Keratinocyte (primary cell): ENCODE measurements around the gene ANKRD10. TPM values are rescaled to one million over a fixed set of nuclear protein-coding genes. Genes with fewer than 3 reads are reported as not detected.
"Not testable (repeated sequence)": the region's sequence is repeated elsewhere in the genome, so short reads cannot be mapped to it uniquely, and the experiment has no call there.

Experiments used
- DNase-seq: peaks from one replicate; pipeline ENCODE4 v3.0.0-alpha.2; 2011; ENCODE audit warnings: low read depth, missing footprints, low spot score
- FAIRE-seq: peaks from 2 replicates; lab custom pipeline; 2011; peaks lifted over from hg19 to GRCh38; lab: Jason Lieb, UNC
- H2AFZ ChIP-seq: 2 replicates; pipeline ENCODE4 v1.6.0; 2012; ENCODE audit warnings: low read length, control low read depth, inconsistent platforms; ENCODE audit not compliant: control insufficient read depth
- H3K27ac ChIP-seq: 2 replicates; pipeline ENCODE4 v1.5.1; 2011; ENCODE audit warnings: low read length; ENCODE audit not compliant: control insufficient read depth, insufficient read depth
- H3K27me3 ChIP-seq: 3 replicates; pipeline ENCODE4 v1.6.0; 2011; ENCODE audit warnings: low read length; ENCODE audit not compliant: control insufficient read depth, insufficient read depth; ENCODE audit errors: extremely low read depth
- H3K36me3 ChIP-seq, 2 experiments: 2 replicates in 1 of 2; 3 replicates in 1 of 2; pipeline ENCODE4 v1.5.1; 2011; ENCODE audit warnings: low read length in 2 of 2, mild to moderate bottlenecking in 1 of 2; ENCODE audit not compliant: control insufficient read depth in 2 of 2, insufficient read depth in 2 of 2; ENCODE audit errors: extremely low read depth in 1 of 2
- H3K4me1 ChIP-seq: 3 replicates; pipeline ENCODE4 v1.5.1; 2011; ENCODE audit warnings: low read length; ENCODE audit not compliant: control insufficient read depth, insufficient read depth; ENCODE audit errors: extremely low read depth
- H3K4me2 ChIP-seq: 3 replicates; pipeline ENCODE4 v1.6.0; 2011; ENCODE audit warnings: low read depth, low read length; ENCODE audit not compliant: control insufficient read depth, insufficient read depth; ENCODE audit errors: extremely low read depth
- H3K4me3 ChIP-seq, 3 experiments: fragments of 200-600 bp in 1 of 3; sonication (generic) in 1 of 3; 2 replicates in 2 of 3; 3 replicates in 1 of 3; pipeline ENCODE4 v1.5.1; 2011 to 2016; ENCODE audit warnings: low read length in 3 of 3, mild to moderate bottlenecking in 3 of 3, control low read depth in 2 of 3, inconsistent platforms in 1 of 3, low read depth in 1 of 3, mixed read lengths in 1 of 3, mixed run types in 1 of 3, moderate library complexity in 1 of 3; ENCODE audit not compliant: control insufficient read depth in 2 of 3, insufficient read depth in 2 of 3; ENCODE audit errors: extremely low read depth in 1 of 3
- H3K79me2 ChIP-seq: 2 replicates; pipeline ENCODE4 v1.6.0; 2012; ENCODE audit warnings: low read length; ENCODE audit not compliant: control insufficient read depth, insufficient read depth
- H3K9ac ChIP-seq: 3 replicates; pipeline ENCODE4 v1.6.0; 2011; ENCODE audit warnings: low read length; ENCODE audit not compliant: control insufficient read depth, insufficient read depth; ENCODE audit errors: extremely low read depth
- H3K9me1 ChIP-seq: 3 replicates; pipeline ENCODE4 v1.6.0; 2011; ENCODE audit warnings: low read length; ENCODE audit not compliant: control insufficient read depth, insufficient read depth; ENCODE audit errors: extremely low read depth
- H3K9me3 ChIP-seq: 2 replicates; pipeline ENCODE4 v1.5.1; 2012; ENCODE audit warnings: low read depth, low read length; ENCODE audit not compliant: control insufficient read depth
- H4K20me1 ChIP-seq: 3 replicates; pipeline ENCODE4 v1.6.0; 2011; ENCODE audit warnings: low read length; ENCODE audit not compliant: control insufficient read depth, insufficient read depth; ENCODE audit errors: extremely low read depth
- EZH2 ChIP-seq: IDR thresholded peaks from one replicate; pipeline ENCODE4 v1.6.1; 2012; ENCODE audit warnings: inconsistent platforms, mild to moderate bottlenecking, low read length, moderate library complexity
- dilution Hi-C: fragments of 300-500 bp; cut with MboI; formaldehyde crosslinking; loops from one replicate; pipeline ENCODE4 v1.7.0; 2020; ENCODE audit warnings: low sequenced_read_pairs; ENCODE audit not compliant: extremely low pct_ligation_motif_present
- polyA plus RNA-seq, 5 experiments: library from polyadenylated mRNA; depleted of rRNA in 3 of 5; stranded (reverse) in 3 of 5; stranded (forward) in 1 of 5; unstranded in 1 of 5; fragments of >200 nt; gene quantifications; 1 replicate in 1 of 5; 2 replicates in 3 of 5; 3 replicates in 1 of 5; pipeline versions ENCODE4 v1.2.1 to v1.2.3, GENCODE V29; 2011 to 2012; ENCODE audit warnings: missing spikeins in 2 of 5, low read depth in 1 of 5, low replicate concordance in 1 of 5
- TF ChIP-seq, protein P1 (sequence below), 3 experiments: IDR thresholded peaks in 1 of 3; conservative IDR thresholded peaks in 1 of 3; optimal IDR thresholded peaks in 1 of 3; 2 replicates in 2 of 3; 3 replicates in 1 of 3; pipeline versions ENCODE3 to v1.5.1; 2011; ENCODE audit warnings: low read length in 3 of 3, mild to moderate bottlenecking in 3 of 3, moderate library complexity in 2 of 3, control low read depth in 1 of 3, inconsistent platforms in 1 of 3; ENCODE audit not compliant: insufficient read depth in 2 of 3; ENCODE audit errors: extremely low read depth in 1 of 3

The ANKRD10 gene
- polyA plus RNA-seq, 1 donor (not counting 4 experiments of a cell fraction or from before 2014, with no cell fraction given) = 58.1 TPM

DNA sequence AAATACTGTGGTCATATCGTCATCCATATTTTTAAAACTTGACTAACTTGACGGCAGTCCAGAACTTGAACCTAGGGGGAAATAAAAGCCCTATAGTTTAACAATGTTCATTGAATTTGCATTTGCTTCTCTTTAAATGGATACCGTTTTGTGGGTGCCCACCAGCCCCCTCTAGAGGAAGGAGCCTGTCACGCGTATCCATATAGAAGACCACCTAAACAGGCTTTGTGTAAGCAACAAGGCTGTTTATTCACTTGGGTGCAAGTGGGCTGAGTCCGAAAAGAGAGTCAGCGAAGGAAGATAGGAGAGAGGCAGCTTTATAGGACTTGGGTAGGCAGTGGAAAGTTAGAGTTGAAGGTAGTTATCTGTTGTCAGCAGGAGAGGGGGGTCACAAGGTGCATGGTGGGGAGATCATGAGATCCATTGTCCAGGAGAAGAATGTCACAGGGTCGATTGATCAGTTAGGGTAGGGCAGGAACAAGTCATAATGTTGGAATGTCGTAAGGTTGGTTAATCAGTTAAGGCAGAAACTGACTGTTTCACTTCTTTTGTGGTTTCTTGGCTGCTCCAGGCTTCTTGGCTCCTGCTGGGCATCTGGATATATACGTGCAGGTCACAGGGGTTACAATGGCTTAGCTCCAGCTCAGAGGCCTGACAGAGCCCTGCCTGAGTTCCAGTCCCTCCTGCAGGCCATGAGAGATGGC, 42.5 kb upstream of the ANKRD10 start:
- no peak overlapping the region for H3K4me3 ChIP-seq
- H4K20me1 ChIP-seq = no peaks in the 10 kb centered on the region
- no peaks in the 10 kb centered on the region for H3K79me2 ChIP-seq
- H3K36me3 ChIP-seq = no peaks in the 10 kb centered on the region
- H3K9ac ChIP-seq = no peak overlapping the region
- TF ChIP-seq EZH2 = no peak
- TF ChIP-seq, protein P1, sequence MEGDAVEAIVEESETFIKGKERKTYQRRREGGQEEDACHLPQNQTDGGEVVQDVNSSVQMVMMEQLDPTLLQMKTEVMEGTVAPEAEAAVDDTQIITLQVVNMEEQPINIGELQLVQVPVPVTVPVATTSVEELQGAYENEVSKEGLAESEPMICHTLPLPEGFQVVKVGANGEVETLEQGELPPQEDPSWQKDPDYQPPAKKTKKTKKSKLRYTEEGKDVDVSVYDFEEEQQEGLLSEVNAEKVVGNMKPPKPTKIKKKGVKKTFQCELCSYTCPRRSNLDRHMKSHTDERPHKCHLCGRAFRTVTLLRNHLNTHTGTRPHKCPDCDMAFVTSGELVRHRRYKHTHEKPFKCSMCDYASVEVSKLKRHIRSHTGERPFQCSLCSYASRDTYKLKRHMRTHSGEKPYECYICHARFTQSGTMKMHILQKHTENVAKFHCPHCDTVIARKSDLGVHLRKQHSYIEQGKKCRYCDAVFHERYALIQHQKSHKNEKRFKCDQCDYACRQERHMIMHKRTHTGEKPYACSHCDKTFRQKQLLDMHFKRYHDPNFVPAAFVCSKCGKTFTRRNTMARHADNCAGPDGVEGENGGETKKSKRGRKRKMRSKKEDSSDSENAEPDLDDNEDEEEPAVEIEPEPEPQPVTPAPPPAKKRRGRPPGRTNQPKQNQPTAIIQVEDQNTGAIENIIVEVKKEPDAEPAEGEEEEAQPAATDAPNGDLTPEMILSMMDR (optimal IDR thresholded peaks at IDR 0.05 in 1 of 3, IDR thresholded peaks at IDR 0.05 in 1 of 3, conservative IDR thresholded peaks at IDR 0.05 in 1 of 3; ENCODE audit: extremely low read depth in 1 of 3, insufficient read depth in 2 of 3, low read length in 3 of 3) = no peak
- H3K4me1 ChIP-seq = peaks cover 9% of the 10 kb centered on the region
- no peak overlapping the region for H2AFZ ChIP-seq
- H3K27me3 ChIP-seq = no peaks in the 10 kb centered on the region
- FAIRE-seq (peak; percentile 13), DNase-seq (no peak)
- H3K4me2 ChIP-seq = no peak overlapping the region
- H3K9me3 ChIP-seq = peaks cover 4% of the 10 kb centered on the region
- no peak overlapping the region for H3K27ac ChIP-seq
- H3K9me1 ChIP-seq = no peaks in the 10 kb centered on the region
- dilution Hi-C loops = no loop called here

DNA sequence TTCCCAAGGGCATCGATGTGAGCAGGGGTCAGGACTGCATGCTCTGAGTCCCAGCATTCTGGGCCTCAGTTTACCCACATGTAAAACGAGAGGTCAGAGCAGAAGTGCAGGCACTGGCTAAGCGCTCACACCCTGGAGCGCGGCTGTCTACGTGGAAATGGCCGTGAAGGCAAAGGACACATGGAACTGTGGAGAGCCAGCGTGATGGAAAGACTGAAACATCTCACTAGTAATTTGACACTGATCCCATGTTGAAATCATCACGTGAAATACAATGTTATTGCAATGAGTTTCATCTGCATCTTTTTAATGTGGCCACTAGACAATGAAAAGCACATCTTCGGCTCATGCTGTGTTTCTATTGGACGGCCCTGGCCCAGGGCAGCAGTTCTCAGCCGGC, 41.3 kb upstream of the ANKRD10 start:
- H3K4me1 ChIP-seq, H3K79me2 ChIP-seq: not testable (repeated sequence)

DNA sequence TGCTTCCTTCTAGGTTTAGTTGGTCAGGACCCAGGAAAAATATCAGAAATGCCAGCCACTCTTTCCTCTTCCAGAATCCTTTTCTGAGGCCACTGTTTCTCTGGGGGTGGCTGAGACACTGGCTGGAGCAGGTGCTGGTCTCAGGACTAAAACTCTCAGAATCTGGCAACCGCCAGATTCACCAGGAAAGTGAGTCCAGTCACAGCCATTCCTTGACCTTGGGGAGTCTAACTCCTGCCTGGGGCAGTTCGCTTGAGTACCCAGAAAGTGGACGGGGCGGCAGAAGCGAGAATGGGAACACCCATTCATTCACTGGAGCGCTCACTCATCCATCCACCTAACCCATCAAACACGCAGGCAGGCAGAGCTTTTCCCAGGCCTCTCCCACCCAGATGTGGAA, 40.7 kb upstream of the ANKRD10 start:
- H3K9me3 ChIP-seq, H3K27ac ChIP-seq, H3K9ac ChIP-seq, H2AFZ ChIP-seq, dilution Hi-C loops, H3K79me2 ChIP-seq, H3K27me3 ChIP-seq, H3K9me1 ChIP-seq, H4K20me1 ChIP-seq, FAIRE-seq, H3K4me1 ChIP-seq, H3K4me2 ChIP-seq, H3K4me3 ChIP-seq, H3K36me3 ChIP-seq, DNase-seq: not testable (repeated sequence)

More for the DNA sequence above, 41.3 kb upstream of the ANKRD10 start:
- FAIRE-seq, H3K9me3 ChIP-seq, H3K36me3 ChIP-seq, H2AFZ ChIP-seq, H3K4me2 ChIP-seq, H4K20me1 ChIP-seq, dilution Hi-C loops, DNase-seq, H3K9me1 ChIP-seq, H3K4me3 ChIP-seq, H3K27ac ChIP-seq, H3K27me3 ChIP-seq, H3K9ac ChIP-seq: not testable (repeated sequence)

DNA sequence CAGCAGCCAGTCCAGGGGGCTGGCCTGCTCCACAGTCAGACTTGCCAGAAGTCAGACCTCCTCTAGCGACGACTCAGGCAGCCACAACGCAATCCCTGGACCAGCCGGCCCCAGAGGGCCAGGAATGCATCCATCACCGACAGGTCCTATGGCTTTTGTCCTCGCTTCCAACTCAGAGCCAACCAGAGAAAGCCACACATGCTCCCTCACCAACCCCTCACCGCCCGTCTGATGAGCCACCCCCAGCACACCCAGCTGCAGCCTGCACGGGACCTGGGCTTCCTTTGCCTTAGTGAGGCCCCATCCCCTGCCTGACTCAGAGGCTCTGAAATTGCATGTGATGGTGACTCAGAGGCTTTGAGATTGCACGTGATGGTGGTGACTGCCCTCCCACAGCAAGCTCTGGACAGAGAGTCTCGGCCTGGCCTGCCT, 40.2 kb upstream of the ANKRD10 start:
- H3K9me3 ChIP-seq, H3K4me3 ChIP-seq, H3K4me2 ChIP-seq, dilution Hi-C loops, H3K79me2 ChIP-seq, FAIRE-seq, H3K36me3 ChIP-seq, H2AFZ ChIP-seq, H4K20me1 ChIP-seq, H3K9me1 ChIP-seq, H3K27me3 ChIP-seq, DNase-seq, H3K9ac ChIP-seq, H3K4me1 ChIP-seq: not testable (repeated sequence)
- H3K27ac ChIP-seq = peak overlapping the region; percentile 13
